HepG2 (cell line): ENCODE results near the gene OR12D1. TPM values are rescaled to one million over a fixed set of nuclear protein-coding genes. Genes with fewer than 3 reads are reported as not detected.

Experiments used
- ATAC-seq: fragments of 200-7000 bp; cut with Tn5 transposase; 3 replicates; pipeline ENCODE4 v1.9.1; 2020; ENCODE audit warnings: mild to moderate bottlenecking, moderate library complexity
- BruUV-seq: library from RNA; stranded (reverse); fragments of 400-500 nt; replicated peaks from 2 replicates; lab custom pipeline; 2021; lab: Mats Ljungman, UMichigan
- CTCF ChIA-PET: fragments of 300-600 bp; formaldehyde crosslinking; extraction: SDS; loops from one replicate; lab custom pipeline; 2021; ENCODE audit warnings: low total read pairs, inconsistent platforms, low intra/inter-chr PET ratio; lab: Yijun Ruan, JAX
- POLR2A ChIA-PET: fragments of 350-600 bp; sonication (Branson Sonifier 250); formaldehyde crosslinking; loops from one replicate; lab custom pipeline; 2020; ENCODE audit warnings: antibody characterized with exemption, inconsistent platforms; lab: Yijun Ruan, JAX
- DNase-seq: peaks from one replicate; pipeline ENCODE4 v3.0.0-alpha.2; 2015; ENCODE audit warnings: low spot score
- FAIRE-seq: peaks from 3 replicates; lab custom pipeline; 2011; peaks lifted over from hg19 to GRCh38; lab: Jason Lieb, UNC
- H2AFZ ChIP-seq: one replicate; pipeline ENCODE4 v1.6.1; 2011; ENCODE audit warnings: low read length, inconsistent platforms
- H3K27ac ChIP-seq: fragments of 300-600 bp; 3 replicates; pipeline ENCODE4 v1.8.0; 2011; ENCODE audit warnings: mixed run types, mild to moderate bottlenecking, mixed read lengths, low read length, inconsistent platforms; ENCODE audit not compliant: insufficient read depth; ENCODE audit errors: extremely low read length
- H3K27me3 ChIP-seq, 2 experiments: fragments of 200-600 bp in 1 of 2; 2 replicates in 1 of 2; 3 replicates in 1 of 2; pipeline versions ENCODE4 v1.6.0 to v1.8.0; 2011; ENCODE audit warnings: low read length in 2 of 2, mild to moderate bottlenecking in 2 of 2, moderate library complexity in 2 of 2, inconsistent platforms in 1 of 2; ENCODE audit not compliant: insufficient read depth in 2 of 2, control insufficient read depth in 1 of 2
- H3K36me3 ChIP-seq, 2 experiments: fragments of 200-600 bp in 1 of 2; replicated peaks in 1 of 2; 2 replicates in 1 of 2; 3 replicates in 1 of 2; pipeline versions ENCODE4 v1.5.1 to v1.8.0; 2011; ENCODE audit warnings: low read length in 2 of 2, inconsistent platforms in 1 of 2; ENCODE audit not compliant: insufficient read depth in 2 of 2, control insufficient read depth in 1 of 2
- H3K4me1 ChIP-seq: 2 replicates; pipeline ENCODE4 v1.5.1; 2012; ENCODE audit warnings: low read length, inconsistent platforms; ENCODE audit not compliant: insufficient read depth
- H3K4me2 ChIP-seq: 2 replicates; pipeline ENCODE4 v1.6.0; 2011; ENCODE audit warnings: low read depth, low read length, inconsistent platforms
- H3K4me3 ChIP-seq, 3 experiments: fragments of 200-600 bp in 1 of 3; sonication (generic), shearing (Covaris generic) in 1 of 3; replicated peaks in 1 of 3; 2 replicates each; pipeline ENCODE4 v1.5.1; 2011 to 2016; ENCODE audit warnings: low read length in 3 of 3, inconsistent platforms in 2 of 3, low read depth in 2 of 3, mild to moderate bottlenecking in 2 of 3, control low read depth in 1 of 3, mixed read lengths in 1 of 3; ENCODE audit not compliant: insufficient read depth in 1 of 3
- H3K79me2 ChIP-seq: one replicate; pipeline ENCODE4 v1.6.1; 2011; ENCODE audit warnings: low read length, inconsistent platforms; ENCODE audit not compliant: insufficient read depth
- H3K9ac ChIP-seq: 2 replicates; pipeline ENCODE4 v1.6.0; 2011; ENCODE audit warnings: mild to moderate bottlenecking, low read depth, low read length, inconsistent platforms; ENCODE audit not compliant: insufficient read depth
- H3K9me3 ChIP-seq: 2 replicates; pipeline ENCODE4 v1.5.1; 2012; ENCODE audit warnings: mild to moderate bottlenecking, low read length
- H4K20me1 ChIP-seq: 2 replicates; pipeline ENCODE4 v1.6.0; 2011; ENCODE audit warnings: inconsistent platforms, mild to moderate bottlenecking, low read length, moderate library complexity; ENCODE audit not compliant: insufficient read depth
- NONO ChIP-seq, 2 experiments: fragments of 450-650 bp in 1 of 2; sonication (generic) in 1 of 2; formaldehyde crosslinking in 1 of 2; IDR thresholded peaks in 1 of 2; conservative IDR thresholded peaks in 1 of 2; 2 replicates each; pipeline versions ENCODE4 v1.6.1 to v1.8.0; 2017 to 2022; ENCODE audit warnings: mild to moderate bottlenecking in 1 of 2, missing genetic modification reagents in 1 of 2, moderate library complexity in 1 of 2
- PHF21A ChIP-seq: sonication (generic); formaldehyde crosslinking; IDR thresholded peaks from 2 replicates; pipeline ENCODE4 v1.5.0; 2020; ENCODE audit warnings: mild to moderate bottlenecking, missing genetic modification reagents
- POLR2A ChIP-seq, 2 experiments: IDR thresholded peaks; 2 replicates each; pipeline ENCODE4 v1.6.1; 2011; ENCODE audit warnings: low read depth in 2 of 2, low read length in 2 of 2, mild to moderate bottlenecking in 1 of 2, moderate library complexity in 1 of 2; ENCODE audit not compliant: insufficient read depth in 1 of 2
- RXRA ChIP-seq: sonication (generic); formaldehyde crosslinking; IDR thresholded peaks from 2 replicates; pipeline ENCODE4 v1.5.1; 2020; ENCODE audit warnings: missing genetic modification reagents
- SIN3B ChIP-seq: fragments of 150-350 bp; IDR thresholded peaks from 2 replicates; pipeline ENCODE4 v1.6.1; 2014; ENCODE audit warnings: low read length
- ZEB1 ChIP-seq: IDR thresholded peaks from 2 replicates; pipeline ENCODE4 v1.6.1; 2012; ENCODE audit warnings: mild to moderate bottlenecking, low read depth, inconsistent platforms; ENCODE audit not compliant: insufficient replicate concordance
- ZNF282 ChIP-seq: fragments of 450-650 bp; IDR thresholded peaks from 2 replicates; pipeline ENCODE4 v1.6.1; 2018; ENCODE audit not compliant: partially characterized antibody
- ZNF678 ChIP-seq: sonication (generic); formaldehyde crosslinking; IDR thresholded peaks from 2 replicates; pipeline ENCODE4 v1.4.0; 2020; ENCODE audit warnings: mild to moderate bottlenecking, missing genetic modification reagents
- ZNF841 ChIP-seq: sonication (generic); formaldehyde crosslinking; IDR thresholded peaks from 2 replicates; pipeline ENCODE4 v1.8.1; 2023; ENCODE audit warnings: missing genetic modification reagents, borderline replicate concordance
- WGBS: methylation state at CpG from one replicate; pipeline ENCODE4 v1.1.6; 2017; ENCODE audit warnings: low lambda C conversion rate; 5-methylcytosine and 5-hydroxymethylcytosine counted together
- in situ Hi-C: cut with HindIII; loops from 2 replicates; pipeline ENCODE4 v1.10.0; 2017; ENCODE audit warnings: low pct_unique_long_range_greater_than_20kb; ENCODE audit not compliant: extremely low pct_ligation_motif_present
- intact Hi-C: fragments of 100-400 bp; cut with micrococcal nuclease; formaldehyde crosslinking; loops from one replicate; pipeline ENCODE4 v1.10.0; 2022; ENCODE audit not compliant: unreplicated experiment
- polyA plus RNA-seq, 8 experiments: library from polyadenylated mRNA; depleted of rRNA in 3 of 8; stranded (reverse) in 7 of 8; unstranded in 1 of 8; fragments of >200 nt; fragmentation: Illumina TruSeq in 4 of 8; extraction: Trizol in 4 of 8; gene quantifications; 2 replicates each; pipeline versions ENCODE4 v1.2.1 to v1.2.3, GENCODE V29; 2011 to 2016; ENCODE audit warnings: low read depth in 4 of 8, missing spikeins in 1 of 8, mixed read lengths in 1 of 8; ENCODE audit not compliant: insufficient read depth in 1 of 8
- total RNA-seq, 5 experiments: library from RNA; depleted of rRNA; stranded (reverse); fragments of >200 nt; fragmentation: Illumina TruSeq; extraction: Trizol; gene quantifications; 2 replicates each; pipeline ENCODE4 v1.2.3, GENCODE V29; 2016; ENCODE audit warnings: low read depth in 1 of 5
- TF ChIP-seq, protein P1 (sequence below): sonication (generic); formaldehyde crosslinking; IDR thresholded peaks from 2 replicates; pipeline ENCODE4 v1.4.0; 2020; ENCODE audit warnings: mild to moderate bottlenecking, missing genetic modification reagents
- TF ChIP-seq, protein P2 (sequence below): sonication (generic); formaldehyde crosslinking; IDR thresholded peaks from 2 replicates; pipeline ENCODE4 v1.4.0; 2020; ENCODE audit warnings: missing genetic modification reagents
- TF ChIP-seq, protein P3 (sequence below): sonication (generic); formaldehyde crosslinking; conservative IDR thresholded peaks from 2 replicates; pipeline ENCODE4 v1.8.0; 2022; ENCODE audit warnings: missing genetic modification reagents
- TF ChIP-seq, protein P4 (sequence below): sonication (generic); formaldehyde crosslinking; IDR thresholded peaks from 2 replicates; pipeline ENCODE4 v1.4.0; 2020; ENCODE audit warnings: mild to moderate bottlenecking, missing genetic modification reagents

The OR12D1 gene
- total and polyA plus RNA-seq, 2 of the 13 experiments (the other 11 are each of a cell fraction or from before 2014, with no cell fraction given) = 0.05 TPM; not detected in 1

DNA sequence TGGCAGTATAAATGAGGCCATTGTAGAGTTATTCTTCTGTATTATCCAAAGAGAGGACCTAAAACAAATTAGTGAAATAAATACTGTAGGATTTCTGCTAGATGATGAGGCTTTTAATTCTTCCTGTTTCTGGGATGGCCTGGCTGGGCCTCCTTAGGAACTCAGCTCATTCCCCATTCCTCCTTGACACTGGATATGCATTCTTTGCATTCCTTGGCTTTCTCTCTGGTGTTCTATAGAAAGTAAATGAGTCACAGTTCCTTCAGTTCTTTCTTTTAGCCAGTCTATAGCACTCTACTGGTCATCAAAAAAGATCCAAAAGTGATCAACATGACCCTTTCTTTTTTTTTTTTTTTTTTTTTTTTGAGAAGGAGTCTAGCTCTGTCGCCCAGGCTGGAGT is 32.9 kb downstream of the OR12D1 start:
- ChIA-PET POLR2A (no interaction called here), CTCF (no interaction called here)
- H3K4me3 ChIP-seq = no peak overlapping the region
- H3K27me3 ChIP-seq = no peaks in the 10 kb centered on the region
- in situ Hi-C loops (no loop called here), intact Hi-C loops (no loop called here)
- no peak overlapping the region for H2AFZ ChIP-seq
- WGBS = 3% methylated on average over 1 of the region's 1 CpG
- no peak overlapping the region for H3K9ac ChIP-seq
- H4K20me1 ChIP-seq = no peaks in the 10 kb centered on the region
- BruUV-seq = no TSS peak
- H3K36me3 ChIP-seq = no peaks in the 10 kb centered on the region
- H3K27ac ChIP-seq = no peak overlapping the region
- no peaks in the 10 kb centered on the region for H3K79me2 ChIP-seq
- no peaks in the 10 kb centered on the region for H3K4me1 ChIP-seq
- DNase-seq = no peak
- ATAC-seq = no peak
- no peak for FAIRE-seq
- H3K4me2 ChIP-seq = no peak overlapping the region
- no peaks in the 10 kb centered on the region; the same call in 1 of the 2 replicates for H3K9me3 ChIP-seq
- TF ChIP-seq, protein P1, sequence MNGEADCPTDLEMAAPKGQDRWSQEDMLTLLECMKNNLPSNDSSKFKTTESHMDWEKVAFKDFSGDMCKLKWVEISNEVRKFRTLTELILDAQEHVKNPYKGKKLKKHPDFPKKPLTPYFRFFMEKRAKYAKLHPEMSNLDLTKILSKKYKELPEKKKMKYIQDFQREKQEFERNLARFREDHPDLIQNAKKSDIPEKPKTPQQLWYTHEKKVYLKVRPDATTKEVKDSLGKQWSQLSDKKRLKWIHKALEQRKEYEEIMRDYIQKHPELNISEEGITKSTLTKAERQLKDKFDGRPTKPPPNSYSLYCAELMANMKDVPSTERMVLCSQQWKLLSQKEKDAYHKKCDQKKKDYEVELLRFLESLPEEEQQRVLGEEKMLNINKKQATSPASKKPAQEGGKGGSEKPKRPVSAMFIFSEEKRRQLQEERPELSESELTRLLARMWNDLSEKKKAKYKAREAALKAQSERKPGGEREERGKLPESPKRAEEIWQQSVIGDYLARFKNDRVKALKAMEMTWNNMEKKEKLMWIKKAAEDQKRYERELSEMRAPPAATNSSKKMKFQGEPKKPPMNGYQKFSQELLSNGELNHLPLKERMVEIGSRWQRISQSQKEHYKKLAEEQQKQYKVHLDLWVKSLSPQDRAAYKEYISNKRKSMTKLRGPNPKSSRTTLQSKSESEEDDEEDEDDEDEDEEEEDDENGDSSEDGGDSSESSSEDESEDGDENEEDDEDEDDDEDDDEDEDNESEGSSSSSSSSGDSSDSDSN (CRISPR knock-in tag) = no peak
- TF ChIP-seq, protein P2, sequence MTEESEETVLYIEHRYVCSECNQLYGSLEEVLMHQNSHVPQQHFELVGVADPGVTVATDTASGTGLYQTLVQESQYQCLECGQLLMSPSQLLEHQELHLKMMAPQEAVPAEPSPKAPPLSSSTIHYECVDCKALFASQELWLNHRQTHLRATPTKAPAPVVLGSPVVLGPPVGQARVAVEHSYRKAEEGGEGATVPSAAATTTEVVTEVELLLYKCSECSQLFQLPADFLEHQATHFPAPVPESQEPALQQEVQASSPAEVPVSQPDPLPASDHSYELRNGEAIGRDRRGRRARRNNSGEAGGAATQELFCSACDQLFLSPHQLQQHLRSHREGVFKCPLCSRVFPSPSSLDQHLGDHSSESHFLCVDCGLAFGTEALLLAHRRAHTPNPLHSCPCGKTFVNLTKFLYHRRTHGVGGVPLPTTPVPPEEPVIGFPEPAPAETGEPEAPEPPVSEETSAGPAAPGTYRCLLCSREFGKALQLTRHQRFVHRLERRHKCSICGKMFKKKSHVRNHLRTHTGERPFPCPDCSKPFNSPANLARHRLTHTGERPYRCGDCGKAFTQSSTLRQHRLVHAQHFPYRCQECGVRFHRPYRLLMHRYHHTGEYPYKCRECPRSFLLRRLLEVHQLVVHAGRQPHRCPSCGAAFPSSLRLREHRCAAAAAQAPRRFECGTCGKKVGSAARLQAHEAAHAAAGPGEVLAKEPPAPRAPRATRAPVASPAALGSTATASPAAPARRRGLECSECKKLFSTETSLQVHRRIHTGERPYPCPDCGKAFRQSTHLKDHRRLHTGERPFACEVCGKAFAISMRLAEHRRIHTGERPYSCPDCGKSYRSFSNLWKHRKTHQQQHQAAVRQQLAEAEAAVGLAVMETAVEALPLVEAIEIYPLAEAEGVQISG (CRISPR knock-in tag) = no peak
- no peak for TF ChIP-seq ZNF282
- TF ChIP-seq ZEB1 = no peak
- no peak for TF ChIP-seq PHF21A (CRISPR knock-in tag)
- no peak for TF ChIP-seq SIN3B
- TF ChIP-seq ZNF841 = no peak
- TF ChIP-seq, protein P3, sequence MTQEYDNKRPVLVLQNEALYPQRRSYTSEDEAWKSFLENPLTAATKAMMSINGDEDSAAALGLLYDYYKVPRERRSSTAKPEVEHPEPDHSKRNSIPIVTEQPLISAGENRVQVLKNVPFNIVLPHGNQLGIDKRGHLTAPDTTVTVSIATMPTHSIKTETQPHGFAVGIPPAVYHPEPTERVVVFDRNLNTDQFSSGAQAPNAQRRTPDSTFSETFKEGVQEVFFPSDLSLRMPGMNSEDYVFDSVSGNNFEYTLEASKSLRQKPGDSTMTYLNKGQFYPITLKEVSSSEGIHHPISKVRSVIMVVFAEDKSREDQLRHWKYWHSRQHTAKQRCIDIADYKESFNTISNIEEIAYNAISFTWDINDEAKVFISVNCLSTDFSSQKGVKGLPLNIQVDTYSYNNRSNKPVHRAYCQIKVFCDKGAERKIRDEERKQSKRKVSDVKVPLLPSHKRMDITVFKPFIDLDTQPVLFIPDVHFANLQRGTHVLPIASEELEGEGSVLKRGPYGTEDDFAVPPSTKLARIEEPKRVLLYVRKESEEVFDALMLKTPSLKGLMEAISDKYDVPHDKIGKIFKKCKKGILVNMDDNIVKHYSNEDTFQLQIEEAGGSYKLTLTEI (CRISPR knock-in tag) = no peak
- no peak for TF ChIP-seq ZNF678
- TF ChIP-seq RXRA (CRISPR knock-in tag) = no peak
- TF ChIP-seq NONO (IDR thresholded peaks at IDR 0.05) = no peak
- TF ChIP-seq NONO (CRISPR knock-in tag; conservative IDR thresholded peaks at IDR 0.05) = no peak
- TF ChIP-seq, protein P4, sequence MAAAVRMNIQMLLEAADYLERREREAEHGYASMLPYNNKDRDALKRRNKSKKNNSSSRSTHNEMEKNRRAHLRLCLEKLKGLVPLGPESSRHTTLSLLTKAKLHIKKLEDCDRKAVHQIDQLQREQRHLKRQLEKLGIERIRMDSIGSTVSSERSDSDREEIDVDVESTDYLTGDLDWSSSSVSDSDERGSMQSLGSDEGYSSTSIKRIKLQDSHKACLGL (CRISPR knock-in tag) = no peak
- no peak for TF ChIP-seq POLR2A (IDR thresholded peaks at IDR 0.05; ENCODE audit: insufficient read depth in 1 of 2, low read depth in 2 of 2, low read length in 2 of 2)
